Activated CD4-positive, alpha-beta T cell treated with anti-CD3 and anti-CD28 coated beads, Interleukin-2, amount 50 U/mL, for 48 hours (primary cell): Measurements from ENCODE around the gene TACC3.

Source experiments
- DNase-seq, 2 experiments: peaks; one replicate each; pipeline ENCODE4 v3.0.0-alpha.2; 2020

Gene TACC3

GRCh38 chr4:1762264-1763010 is 41.1 kb downstream of the TACC3 start:
- no peak for DNase-seq

- DNase-seq = no peak
Observed at GRCh38 chr4:1763070-1763549, 41.8 kb downstream of the TACC3 start.

GRCh38 chr4:1763550-1764080 is 42.3 kb downstream of the TACC3 start:
- DNase-seq = no peak

- DNase-seq = no peak
Observed at GRCh38 chr4:1764670-1765069, 43.3 kb downstream of the TACC3 start.

- DNase-seq = no peak
Observed at GRCh38 chr4:1765409-1766072, 44.2 kb downstream of the TACC3 start.

GRCh38 chr4:1766106-1767060 is 45.1 kb downstream of the TACC3 start:
- DNase-seq = no peak

- no peak for DNase-seq
Observed at GRCh38 chr4:1767061-1767769, 45.9 kb downstream of the TACC3 start.

- peak; percentile 40 to 47 for DNase-seq
Observed at GRCh38 chr4:1767770-1768366, 46.5 kb downstream of the TACC3 start.

- DNase-seq = no peak
Observed at GRCh38 chr4:1768367-1769034, 47.2 kb downstream of the TACC3 start.

- no peak for DNase-seq
Observed at GRCh38 chr4:1769692-1770091, 48.4 kb downstream of the TACC3 start.

GRCh38 chr4:1770245-1770644 is 48.9 kb downstream of the TACC3 start:
- DNase-seq = no peak

GRCh38 chr4:1770791-1771231 is 49.5 kb downstream of the TACC3 start:
- no peak for DNase-seq

GRCh38 chr4:1771555-1772305 is 50.4 kb downstream of the TACC3 start:
- no peak for DNase-seq

- no peak for DNase-seq
Observed at GRCh38 chr4:1772853-1773538, 51.7 kb downstream of the TACC3 start.

GRCh38 chr4:1773754-1774153 is 52.4 kb downstream of the TACC3 start:
- DNase-seq = no peak

- DNase-seq = no peak
Observed at GRCh38 chr4:1775731-1776500, 54.6 kb downstream of the TACC3 start.

GRCh38 chr4:1776521-1777161 is 55.3 kb downstream of the TACC3 start:
- no peak for DNase-seq
